ENCODE data around the gene FAM131A. TPM values are rescaled to one million over a fixed set of nuclear protein-coding genes. Genes with fewer than 3 reads are reported as not detected.
A peak's percentile ranks its signal among the peaks of the same experiment; 100 is the strongest.

The FAM131A gene
- total RNA-seq, 4 donors from 2014 or later = 19.2 to 35.1 (median 22.5) TPM

GRCh38 chr3:184335291-184335660, 2.1 kb upstream of the FAM131A start:
- Histone ChIP-seq H3K27ac (peak overlapping the region; percentile 91 to 96 (median 91)), H3K9me3 (no peaks in the 10 kb centered on the region), H3K27me3 (no peaks in the 10 kb centered on the region), H3K36me3 (peaks cover 45 to 50% of the 10 kb centered on the region in 2 donors), H3K4me3 (replicated peaks in 1 of 3) (peak overlapping the region in 1 of 3 donors; percentile 73), H3K4me1 (peaks cover 24 to 28% of the 10 kb centered on the region in 2 donors)
- 68 to 76% methylated on average over 3 to 4 of the region's 4 CpGs for WGBS, 2 donors
- intact Hi-C loops (cut with DNase I) = no loop called here
- TF ChIP-seq POLR2A (IDR thresholded peaks at IDR 0.05) = no peak
- DNase-seq = peak in 1 of 2 donors; percentile 19

DNA sequence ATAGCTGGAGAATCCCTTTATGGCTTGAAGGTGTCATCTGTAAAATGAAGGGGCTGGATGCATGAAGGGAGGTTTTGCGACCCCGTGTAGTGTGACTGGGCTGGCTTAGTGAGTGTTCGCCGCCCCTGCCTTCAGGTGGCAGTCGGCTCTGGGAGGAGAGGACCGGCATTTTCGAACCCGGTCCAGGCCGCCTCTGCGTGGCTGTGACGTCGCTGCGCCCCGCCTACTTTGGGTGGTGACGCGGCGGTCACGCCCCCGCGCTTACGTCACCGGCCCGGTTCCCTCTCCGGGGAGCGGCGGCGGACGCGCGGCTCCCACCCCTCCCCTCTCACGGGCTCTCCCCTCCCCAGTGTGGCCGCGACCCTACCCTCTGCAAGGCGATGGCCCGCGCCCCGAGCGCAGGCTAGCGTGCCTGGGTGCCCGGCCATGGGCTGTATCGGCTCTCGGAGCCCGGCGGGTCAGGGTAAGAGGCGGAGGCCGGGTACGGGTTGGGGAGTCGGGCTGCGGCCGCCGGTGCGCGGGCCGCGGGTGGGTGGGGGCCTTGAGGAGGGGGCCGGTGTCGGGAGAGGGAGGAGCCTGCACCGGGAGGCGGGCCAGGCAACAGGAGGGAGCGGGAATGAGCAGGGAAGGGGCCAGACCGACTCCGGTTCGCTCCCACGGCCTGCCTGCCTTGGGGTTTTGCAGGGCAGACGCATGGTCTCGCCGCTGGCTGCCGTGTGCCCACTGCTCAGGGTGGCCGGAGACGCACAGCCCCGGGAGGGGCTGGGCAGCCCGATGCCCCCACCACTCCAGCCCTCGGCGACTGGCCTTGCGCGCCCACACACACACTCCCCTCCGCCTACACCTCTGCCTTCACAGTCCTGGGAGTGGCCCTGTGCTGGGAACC, 1.5 kb upstream of the FAM131A start:
- H3K36me3 ChIP-seq = peaks cover 39 to 43% of the 10 kb centered on the region in 2 donors

GRCh38 chr3:184336547-184337398, 627 bp upstream of the FAM131A start:
- peak overlapping the region; percentile 91 to 96 (median 91) for H3K27ac ChIP-seq
- peak overlapping the region; percentile 34 to 73 (median 43) for H3K4me3 ChIP-seq (replicated peaks in 1 of 3)
- 24 to 43% methylated on average over 16 to 17 of the region's 17 CpGs for WGBS, 2 donors
- H3K36me3 ChIP-seq = peaks cover 30 to 35% of the 10 kb centered on the region in 2 donors
- no peaks in the 10 kb centered on the region for H3K27me3 ChIP-seq
- intact Hi-C loops (cut with DNase I) = no loop called here
- no peak for DNase-seq
- peaks cover 24 to 28% of the 10 kb centered on the region in 2 donors for H3K4me1 ChIP-seq
- H3K9me3 ChIP-seq = no peaks in the 10 kb centered on the region
- TF ChIP-seq POLR2A (IDR thresholded peaks at IDR 0.05) = no peak
- TF ChIP-seq, protein P1, sequence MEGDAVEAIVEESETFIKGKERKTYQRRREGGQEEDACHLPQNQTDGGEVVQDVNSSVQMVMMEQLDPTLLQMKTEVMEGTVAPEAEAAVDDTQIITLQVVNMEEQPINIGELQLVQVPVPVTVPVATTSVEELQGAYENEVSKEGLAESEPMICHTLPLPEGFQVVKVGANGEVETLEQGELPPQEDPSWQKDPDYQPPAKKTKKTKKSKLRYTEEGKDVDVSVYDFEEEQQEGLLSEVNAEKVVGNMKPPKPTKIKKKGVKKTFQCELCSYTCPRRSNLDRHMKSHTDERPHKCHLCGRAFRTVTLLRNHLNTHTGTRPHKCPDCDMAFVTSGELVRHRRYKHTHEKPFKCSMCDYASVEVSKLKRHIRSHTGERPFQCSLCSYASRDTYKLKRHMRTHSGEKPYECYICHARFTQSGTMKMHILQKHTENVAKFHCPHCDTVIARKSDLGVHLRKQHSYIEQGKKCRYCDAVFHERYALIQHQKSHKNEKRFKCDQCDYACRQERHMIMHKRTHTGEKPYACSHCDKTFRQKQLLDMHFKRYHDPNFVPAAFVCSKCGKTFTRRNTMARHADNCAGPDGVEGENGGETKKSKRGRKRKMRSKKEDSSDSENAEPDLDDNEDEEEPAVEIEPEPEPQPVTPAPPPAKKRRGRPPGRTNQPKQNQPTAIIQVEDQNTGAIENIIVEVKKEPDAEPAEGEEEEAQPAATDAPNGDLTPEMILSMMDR (IDR thresholded peaks at IDR 0.05) = no peak

More for the DNA sequence above, 1.5 kb upstream of the FAM131A start:
- Histone ChIP-seq H3K27ac (peak overlapping the region; percentile 91 to 96 (median 91)), H3K4me3 (replicated peaks in 1 of 3) (peak overlapping the region; percentile 34 to 73 (median 43)), H3K27me3 (no peaks in the 10 kb centered on the region), H3K4me1 (peaks cover 24 to 28% of the 10 kb centered on the region in 2 donors), H3K9me3 (no peaks in the 10 kb centered on the region)
- intact Hi-C loops (cut with DNase I) = no loop called here
- DNase-seq = peak; percentile 78 to 83
- peak in 1 of 2 donors; percentile 82 for TF ChIP-seq POLR2A (IDR thresholded peaks at IDR 0.05)
- TF ChIP-seq, protein P1 (IDR thresholded peaks at IDR 0.05) = no peak
- 0% methylated on average over 20 to 26 of the region's 77 CpGs for WGBS, 2 donors

- H3K4me1 ChIP-seq = peaks cover 24 to 28% of the 10 kb centered on the region in 2 donors
- intact Hi-C loops (cut with DNase I) = no loop called here
- TF ChIP-seq, protein P1 (IDR thresholded peaks at IDR 0.05) = no peak
- no peak for TF ChIP-seq POLR2A (IDR thresholded peaks at IDR 0.05)
These were observed 581 bp downstream of the FAM131A start for GRCh38 chr3:184337981-184338380.

DNA sequence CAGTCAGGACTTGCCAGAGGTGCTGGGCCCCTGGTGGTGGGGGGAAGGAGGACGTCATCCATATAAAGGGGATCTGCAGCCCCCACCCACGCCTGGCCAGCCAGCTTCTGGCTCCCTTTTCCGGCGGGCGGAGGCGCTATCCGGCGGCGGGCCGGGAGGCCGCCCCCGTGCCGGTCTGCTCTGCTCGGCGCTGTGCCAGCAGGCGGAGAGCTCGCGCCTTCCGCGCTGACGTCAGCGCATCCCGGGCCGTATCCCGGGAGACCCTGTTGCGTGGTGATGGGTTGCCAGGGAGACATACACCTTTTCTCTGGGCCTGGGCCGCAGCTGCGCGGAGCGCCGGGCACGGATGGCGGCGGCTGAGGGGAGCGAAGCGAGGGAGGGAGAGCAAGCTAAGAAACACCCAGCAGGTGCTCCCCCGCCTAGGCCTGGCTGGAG, 1.1 kb downstream of the FAM131A start:
- Histone ChIP-seq H3K27ac (peak overlapping the region; percentile 91 to 96 (median 91)), H3K4me3 (replicated peaks in 1 of 3) (no peak overlapping the region), H3K27me3 (no peaks in the 10 kb centered on the region), H3K9me3 (no peaks in the 10 kb centered on the region), H3K36me3 (peaks cover 21 to 35% of the 10 kb centered on the region in 2 donors), H3K4me1 (peaks cover 24 to 28% of the 10 kb centered on the region in 2 donors)
- TF ChIP-seq, protein P1 (IDR thresholded peaks at IDR 0.05) = no peak
- no peak for TF ChIP-seq POLR2A (IDR thresholded peaks at IDR 0.05)
- DNase-seq = peak; percentile 35 to 41
- intact Hi-C loops (cut with DNase I) = no loop called here
- WGBS, 2 donors = 45 to 51% methylated on average over 4 to 31 of the region's 37 CpGs

More at GRCh38 chr3:184337981-184338380, 581 bp downstream of the FAM131A start:
- Histone ChIP-seq H3K27ac (peak overlapping the region; percentile 91 to 96 (median 91)), H3K4me3 (replicated peaks in 1 of 3) (no peak overlapping the region), H3K9me3 (no peaks in the 10 kb centered on the region), H3K36me3 (peaks cover 26 to 35% of the 10 kb centered on the region in 2 donors), H3K27me3 (no peaks in the 10 kb centered on the region)
- WGBS, 2 donors = 61 to 68% methylated on average over 7 of the region's 7 CpGs
- DNase-seq = no peak

Data from thyroid gland (tissue), 4 donors.